Measurements from ENCODE around the gene SPRY1.

Gene SPRY1

GRCh38 chr4:123380728-123381716 lies 15.6 kb upstream of the SPRY1 start:
- DNase-seq: no peak

GRCh38 chr4:123381996-123382395 lies 14.6 kb upstream of the SPRY1 start:
- DNase-seq: no peak

GRCh38 chr4:123383566-123383965 lies 13.0 kb upstream of the SPRY1 start:
- no peak for DNase-seq

GRCh38 chr4:123386609-123387008 lies 10.0 kb upstream of the SPRY1 start:
- DNase-seq: no peak

- peak; percentile 35 to 71 (median 63) for DNase-seq
Measured at GRCh38 chr4:123390846-123391456, 5.6 kb upstream of the SPRY1 start.

- DNase-seq: peak in 2 of 3 donors; percentile 29 to 33
Measured at GRCh38 chr4:123393721-123394120, 2.9 kb upstream of the SPRY1 start.

GRCh38 chr4:123397144-123398065 lies 810 bp downstream of the SPRY1 start:
- DNase-seq: peak; percentile 26 to 60 (median 31)

- DNase-seq: peak; percentile 70 to 93 (median 88)
Measured at GRCh38 chr4:123398066-123398852, 1.7 kb downstream of the SPRY1 start.

GRCh38 chr4:123398853-123399626 lies 2.4 kb downstream of the SPRY1 start:
- peak; percentile 42 to 57 (median 49) for DNase-seq

- DNase-seq: no peak
Measured at GRCh38 chr4:123399627-123400358, 3.2 kb downstream of the SPRY1 start.

GRCh38 chr4:123401271-123402120 lies 4.9 kb downstream of the SPRY1 start:
- DNase-seq: no peak

GRCh38 chr4:123402121-123402465 lies 5.5 kb downstream of the SPRY1 start:
- no peak for DNase-seq

GRCh38 chr4:123403080-123403604 lies 6.5 kb downstream of the SPRY1 start:
- DNase-seq: no peak

- DNase-seq: peak in 1 of 3 donors; percentile 10
Measured at GRCh38 chr4:123404533-123404932, 7.9 kb downstream of the SPRY1 start.

- peak in 1 of 3 donors; percentile 9 for DNase-seq
Measured at GRCh38 chr4:123405267-123405865, 8.8 kb downstream of the SPRY1 start.

GRCh38 chr4:123406872-123407271 lies 10.3 kb downstream of the SPRY1 start:
- no peak for DNase-seq

GRCh38 chr4:123408471-123409084 lies 12.0 kb downstream of the SPRY1 start:
- peak in 1 of 3 donors; percentile 14 for DNase-seq

- no peak for DNase-seq
Measured at GRCh38 chr4:123409334-123409733, 12.7 kb downstream of the SPRY1 start.
